GM23338 (cell line): ENCODE measurements around the gene STXBP5. TPM values are rescaled to one million over a fixed set of nuclear protein-coding genes. Genes with fewer than 3 reads are reported as not detected.

Source experiments
- ATAC-seq: fragments of 200-7000 bp; cut with Tn5 transposase; 3 replicates; pipeline ENCODE4 v1.9.1; 2020
- DNase-seq: peaks from one replicate; pipeline ENCODE4 v3.0.0-alpha.2; 2015; ENCODE audit warnings: low spot score
- H2AFZ ChIP-seq: fragments of 200-600 bp; sonication (generic); 2 replicates; pipeline ENCODE4 v1.8.0; 2016; ENCODE audit warnings: antibody characterized with exemption, mild to moderate bottlenecking, moderate library complexity
- H3F3A ChIP-seq: fragments of 200-600 bp; sonication (generic); replicated peaks from 2 replicates; pipeline ENCODE4 v1.8.0; 2017; ENCODE audit warnings: antibody characterized with exemption, mixed run types, low read depth
- H3K27ac ChIP-seq: fragments of 200-600 bp; sonication (generic); 2 replicates; pipeline ENCODE4 v1.6.1; 2016; ENCODE audit warnings: low read depth
- H3K27me3 ChIP-seq: fragments of 200-600 bp; sonication (generic); 2 replicates; pipeline ENCODE4 v1.8.0; 2016; ENCODE audit warnings: mild to moderate bottlenecking, mixed run types, moderate library complexity; ENCODE audit not compliant: insufficient read depth
- H3K36me3 ChIP-seq: fragments of 200-600 bp; sonication (generic); 2 replicates; pipeline ENCODE4 v1.8.0; 2016; ENCODE audit warnings: mild to moderate bottlenecking; ENCODE audit not compliant: insufficient read depth
- H3K4me1 ChIP-seq: fragments of 200-600 bp; sonication (generic); 2 replicates; pipeline ENCODE4 v1.8.0; 2016; ENCODE audit warnings: mild to moderate bottlenecking, moderate library complexity; ENCODE audit not compliant: insufficient read depth
- H3K4me2 ChIP-seq: fragments of 200-600 bp; sonication (generic); 2 replicates; pipeline ENCODE4 v1.7.1; 2017; ENCODE audit warnings: mixed run types
- H3K4me3 ChIP-seq: fragments of 200-600 bp; sonication (generic); 2 replicates; pipeline ENCODE4 v1.6.1; 2016; ENCODE audit warnings: mixed run types
- H3K79me2 ChIP-seq: fragments of 200-600 bp; sonication (generic); replicated peaks from 2 replicates; pipeline ENCODE4 v1.8.0; 2017; ENCODE audit warnings: mild to moderate bottlenecking; ENCODE audit not compliant: insufficient read depth
- H3K9me2 ChIP-seq: fragments of 200-600 bp; sonication (generic); 2 replicates; pipeline ENCODE4 v1.8.0; 2017; ENCODE audit not compliant: insufficient read depth
- H4K20me1 ChIP-seq: fragments of 200-600 bp; sonication (generic); replicated peaks from 2 replicates; pipeline ENCODE4 v1.8.0; 2017; ENCODE audit warnings: mild to moderate bottlenecking; ENCODE audit not compliant: insufficient read depth
- H3K27ac Mint-ChIP-seq: 2 replicates; pipeline ENCODE4 v1.8.0; 2020; ENCODE audit warnings: inconsistent platforms, mild to moderate bottlenecking, moderate library complexity, mixed read lengths
- H3K27me3 Mint-ChIP-seq: 3 replicates; pipeline ENCODE4 v1.8.0; 2022; ENCODE audit warnings: low read depth, mild to moderate bottlenecking, moderate library complexity, mixed read lengths, inconsistent platforms; ENCODE audit not compliant: insufficient read depth, poor library complexity
- H3K36me3 Mint-ChIP-seq: 3 replicates; pipeline ENCODE4 v1.8.0; 2021; ENCODE audit warnings: low read depth, mild to moderate bottlenecking, inconsistent platforms, moderate library complexity, mixed read lengths
- H3K4me1 Mint-ChIP-seq: 3 replicates; pipeline ENCODE4 v1.8.0; 2020; ENCODE audit warnings: mild to moderate bottlenecking, inconsistent platforms, mixed read lengths
- H3K4me3 Mint-ChIP-seq: 3 replicates; pipeline ENCODE4 v1.8.0; 2021; ENCODE audit warnings: moderate library complexity, mild to moderate bottlenecking, inconsistent platforms, mixed read lengths
- H3K9me3 Mint-ChIP-seq: 3 replicates; pipeline ENCODE4 v1.8.0; 2020; ENCODE audit warnings: moderate library complexity, mild to moderate bottlenecking, inconsistent platforms, mixed read lengths
- CREB1 ChIP-seq: fragments of 250-450 bp; sonication (Bioruptor Pico); IDR thresholded peaks from 2 replicates; pipeline ENCODE4 v1.5.0; 2020; ENCODE audit warnings: low read depth, mild to moderate bottlenecking, moderate library complexity
- CTCF ChIP-seq, 2 experiments: fragments of 200-600 bp in 1 of 2; sonication (generic) in 1 of 2; conservative IDR thresholded peaks; 2 replicates each; pipeline versions ENCODE4 v1.5.1 to v1.6.1; 2016 to 2017; ENCODE audit warnings: antibody characterized with exemption in 2 of 2, low read depth in 2 of 2, mild to moderate bottlenecking in 2 of 2, moderate library complexity in 1 of 2
- ETS1 ChIP-seq: IDR thresholded peaks from 2 replicates; pipeline ENCODE4 v1.6.1; 2016; ENCODE audit warnings: antibody characterized with exemption
- JUNB ChIP-seq: IDR thresholded peaks from one replicate; pipeline ENCODE4 v1.6.1; 2016; ENCODE audit warnings: antibody characterized with exemption; ENCODE audit not compliant: unreplicated experiment
- REST ChIP-seq: IDR thresholded peaks from one replicate; pipeline ENCODE4 v1.6.1; 2018; ENCODE audit warnings: antibody characterized with exemption; ENCODE audit not compliant: unreplicated experiment
- STAT1 ChIP-seq: IDR thresholded peaks from one replicate; pipeline ENCODE4 v1.6.1; 2016; ENCODE audit warnings: antibody characterized with exemption; ENCODE audit not compliant: unreplicated experiment
- ZNF114 ChIP-seq: fragments of 250-450 bp; sonication (Bioruptor Pico); IDR thresholded peaks from 2 replicates; pipeline ENCODE4 v1.5.0; 2020; ENCODE audit warnings: mild to moderate bottlenecking, moderate library complexity
- polyA plus RNA-seq: library from polyadenylated mRNA; unstranded; fragments of >200 nt; fragmentation: Nextera tagmentation; extraction: Ambion mirVana; gene quantifications from 2 replicates; pipeline ENCODE4 v1.2.1, GENCODE V29; 2016
- total RNA-seq: library from RNA; depleted of rRNA; stranded (reverse); fragments of >200 nt; shearing (Covaris generic); gene quantifications from 2 replicates; pipeline ENCODE4 v1.2.3, GENCODE V29; 2014
- TF ChIP-seq, protein P1 (sequence below): fragments of 250-450 bp; sonication (Bioruptor Pico); IDR thresholded peaks from 2 replicates; pipeline ENCODE4 v1.5.0; 2020; ENCODE audit warnings: mild to moderate bottlenecking, moderate library complexity

The STXBP5 gene
- total and polyA plus RNA-seq, 2 experiments from 2014 or later = 3.9 to 17.8 TPM

- Histone ChIP-seq H3K27ac (no peak overlapping the region), H3F3A (no peaks in the 10 kb centered on the region), H2AFZ (no peak overlapping the region), H3K9me2 (no peaks in the 10 kb centered on the region), H3K4me3 (no peak overlapping the region), H3K4me1 (no peaks in the 10 kb centered on the region), H4K20me1 (no peaks in the 10 kb centered on the region), H3K4me2 (no peak overlapping the region), H3K27me3 (no peaks in the 10 kb centered on the region), H3K36me3 (no peaks in the 10 kb centered on the region), H3K79me2 (no peaks in the 10 kb centered on the region)
- H3K27ac Mint-ChIP-seq = no peak overlapping the region; the same call in 1 of the 2 replicates
- H3K4me3 Mint-ChIP-seq = no peak overlapping the region
- ATAC-seq (no peak), DNase-seq (no peak)
- peaks cover 29% of the 10 kb centered on the region for H3K9me3 Mint-ChIP-seq
- TF ChIP-seq, protein P1, sequence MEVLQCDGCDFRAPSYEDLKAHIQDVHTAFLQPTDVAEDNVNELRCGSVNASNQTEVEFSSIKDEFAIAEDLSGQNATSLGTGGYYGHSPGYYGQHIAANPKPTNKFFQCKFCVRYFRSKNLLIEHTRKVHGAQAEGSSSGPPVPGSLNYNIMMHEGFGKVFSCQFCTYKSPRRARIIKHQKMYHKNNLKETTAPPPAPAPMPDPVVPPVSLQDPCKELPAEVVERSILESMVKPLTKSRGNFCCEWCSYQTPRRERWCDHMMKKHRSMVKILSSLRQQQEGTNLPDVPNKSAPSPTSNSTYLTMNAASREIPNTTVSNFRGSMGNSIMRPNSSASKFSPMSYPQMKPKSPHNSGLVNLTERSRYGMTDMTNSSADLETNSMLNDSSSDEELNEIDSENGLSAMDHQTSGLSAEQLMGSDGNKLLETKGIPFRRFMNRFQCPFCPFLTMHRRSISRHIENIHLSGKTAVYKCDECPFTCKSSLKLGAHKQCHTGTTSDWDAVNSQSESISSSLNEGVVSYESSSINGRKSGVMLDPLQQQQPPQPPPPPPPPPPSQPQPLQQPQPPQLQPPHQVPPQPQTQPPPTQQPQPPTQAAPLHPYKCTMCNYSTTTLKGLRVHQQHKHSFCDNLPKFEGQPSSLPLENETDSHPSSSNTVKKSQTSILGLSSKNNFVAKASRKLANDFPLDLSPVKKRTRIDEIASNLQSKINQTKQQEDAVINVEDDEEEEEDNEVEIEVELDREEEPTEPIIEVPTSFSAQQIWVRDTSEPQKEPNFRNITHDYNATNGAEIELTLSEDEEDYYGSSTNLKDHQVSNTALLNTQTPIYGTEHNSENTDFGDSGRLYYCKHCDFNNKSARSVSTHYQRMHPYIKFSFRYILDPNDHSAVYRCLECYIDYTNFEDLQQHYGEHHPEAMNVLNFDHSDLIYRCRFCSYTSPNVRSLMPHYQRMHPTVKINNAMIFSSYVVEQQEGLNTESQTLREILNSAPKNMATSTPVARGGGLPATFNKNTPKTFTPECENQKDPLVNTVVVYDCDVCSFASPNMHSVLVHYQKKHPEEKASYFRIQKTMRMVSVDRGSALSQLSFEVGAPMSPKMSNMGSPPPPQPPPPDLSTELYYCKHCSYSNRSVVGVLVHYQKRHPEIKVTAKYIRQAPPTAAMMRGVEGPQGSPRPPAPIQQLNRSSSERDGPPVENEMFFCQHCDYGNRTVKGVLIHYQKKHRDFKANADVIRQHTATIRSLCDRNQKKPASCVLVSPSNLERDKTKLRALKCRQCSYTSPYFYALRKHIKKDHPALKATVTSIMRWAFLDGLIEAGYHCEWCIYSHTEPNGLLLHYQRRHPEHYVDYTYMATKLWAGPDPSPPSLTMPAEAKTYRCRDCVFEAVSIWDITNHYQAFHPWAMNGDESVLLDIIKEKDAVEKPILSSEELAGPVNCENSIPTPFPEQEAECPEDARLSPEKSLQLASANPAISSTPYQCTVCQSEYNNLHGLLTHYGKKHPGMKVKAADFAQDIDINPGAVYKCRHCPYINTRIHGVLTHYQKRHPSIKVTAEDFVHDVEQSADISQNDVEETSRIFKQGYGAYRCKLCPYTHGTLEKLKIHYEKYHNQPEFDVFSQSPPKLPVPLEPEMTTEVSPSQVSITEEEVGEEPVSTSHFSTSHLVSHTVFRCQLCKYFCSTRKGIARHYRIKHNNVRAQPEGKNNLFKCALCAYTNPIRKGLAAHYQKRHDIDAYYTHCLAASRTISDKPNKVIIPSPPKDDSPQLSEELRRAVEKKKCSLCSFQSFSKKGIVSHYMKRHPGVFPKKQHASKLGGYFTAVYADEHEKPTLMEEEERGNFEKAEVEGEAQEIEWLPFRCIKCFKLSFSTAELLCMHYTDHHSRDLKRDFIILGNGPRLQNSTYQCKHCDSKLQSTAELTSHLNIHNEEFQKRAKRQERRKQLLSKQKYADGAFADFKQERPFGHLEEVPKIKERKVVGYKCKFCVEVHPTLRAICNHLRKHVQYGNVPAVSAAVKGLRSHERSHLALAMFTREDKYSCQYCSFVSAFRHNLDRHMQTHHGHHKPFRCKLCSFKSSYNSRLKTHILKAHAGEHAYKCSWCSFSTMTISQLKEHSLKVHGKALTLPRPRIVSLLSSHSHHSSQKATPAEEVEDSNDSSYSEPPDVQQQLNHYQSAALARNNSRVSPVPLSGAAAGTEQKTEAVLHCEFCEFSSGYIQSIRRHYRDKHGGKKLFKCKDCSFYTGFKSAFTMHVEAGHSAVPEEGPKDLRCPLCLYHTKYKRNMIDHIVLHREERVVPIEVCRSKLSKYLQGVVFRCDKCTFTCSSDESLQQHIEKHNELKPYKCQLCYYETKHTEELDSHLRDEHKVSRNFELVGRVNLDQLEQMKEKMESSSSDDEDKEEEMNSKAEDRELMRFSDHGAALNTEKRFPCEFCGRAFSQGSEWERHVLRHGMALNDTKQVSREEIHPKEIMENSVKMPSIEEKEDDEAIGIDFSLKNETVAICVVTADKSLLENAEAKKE (CRISPR knock-in tag) = no peak
- TF ChIP-seq CREB1 (CRISPR knock-in tag) (no peak), REST (no peak), CTCF (conservative IDR thresholded peaks at IDR 0.05; ENCODE audit: low read depth in 2 of 2) (no peak), JUNB (no peak), STAT1 (no peak), ETS1 (no peak), ZNF114 (CRISPR knock-in tag) (no peak)
- no peaks in the 10 kb centered on the region for H3K27me3 Mint-ChIP-seq
- H3K36me3 Mint-ChIP-seq = peaks cover 16% of the 10 kb centered on the region
- H3K4me1 Mint-ChIP-seq = no peaks in the 10 kb centered on the region; the same call in 2 of the 3 replicates
Measured at GRCh38 chr6:147423111-147423510, 218.9 kb downstream of the STXBP5 start.
